Measurements from ENCODE around the gene MARCHF10.

DNA sequence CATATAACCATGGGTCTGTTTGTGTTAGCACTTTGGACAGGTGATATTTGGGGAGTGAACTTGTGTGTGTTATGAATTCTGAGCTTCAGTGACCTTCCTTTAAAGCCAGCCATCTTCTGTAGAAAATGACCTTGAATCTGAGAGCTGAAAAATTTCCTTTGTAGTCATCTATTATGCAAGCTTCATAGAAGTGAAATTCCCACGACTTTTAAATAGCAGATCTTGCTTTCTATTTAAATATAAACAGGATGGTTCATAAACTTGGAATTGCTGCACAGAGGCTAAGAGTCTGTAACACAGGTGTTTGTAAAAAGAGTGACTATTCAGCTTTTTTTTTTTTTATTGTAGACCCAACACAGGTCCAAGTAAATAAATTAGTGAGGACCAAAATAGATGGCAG is 85.5 kb downstream of the MARCHF10 start:
- TF ChIP-seq CTCF (conservative IDR thresholded peaks at IDR 0.05): no peak
- no peak for TF ChIP-seq EZH2 (IDR thresholded peaks at IDR 0.05; ENCODE audit: low read depth)
